HepG2 (cell line): ENCODE results near the gene MXRA8. TPM values are rescaled to one million over a fixed set of nuclear protein-coding genes. Genes with fewer than 3 reads are reported as not detected.

ENCODE experiments used
- BCL6 ChIP-seq: IDR thresholded peaks from 2 replicates; pipeline ENCODE4 v1.6.1; 2016; ENCODE audit warnings: missing genetic modification reagents, missing compliant biosample characterization
- DMAP1 ChIP-seq: IDR thresholded peaks from 2 replicates; pipeline ENCODE4 v1.6.1; 2016
- MTA1 ChIP-seq: sonication (generic); formaldehyde crosslinking; IDR thresholded peaks from 2 replicates; pipeline ENCODE4 v1.4.0; 2020; ENCODE audit warnings: missing genetic modification reagents, mild to moderate bottlenecking, borderline replicate concordance
- NFATC3 ChIP-seq: sonication (generic); formaldehyde crosslinking; IDR thresholded peaks from 2 replicates; pipeline ENCODE4 v1.5.1; 2020; ENCODE audit warnings: mild to moderate bottlenecking, missing genetic modification reagents
- NFE2 ChIP-seq: sonication (generic); formaldehyde crosslinking; IDR thresholded peaks from 2 replicates; pipeline ENCODE4 v1.4.0; 2020; ENCODE audit warnings: missing genetic modification reagents
- XBP1 ChIP-seq: sonication (generic); formaldehyde crosslinking; IDR thresholded peaks from 2 replicates; pipeline ENCODE4 v1.5.0; 2020; ENCODE audit warnings: missing genetic modification reagents
- ZFAT ChIP-seq: sonication (generic); formaldehyde crosslinking; conservative IDR thresholded peaks from 2 replicates; pipeline ENCODE4 v1.8.1; 2023; ENCODE audit warnings: missing genetic modification reagents, inconsistent platforms
- ZNF329 ChIP-seq: sonication (generic); formaldehyde crosslinking; IDR thresholded peaks from 2 replicates; pipeline ENCODE4 v1.9.0; 2021; ENCODE audit warnings: low read depth, mild to moderate bottlenecking, missing genetic modification reagents
- ZNF337 ChIP-seq: sonication (generic); formaldehyde crosslinking; IDR thresholded peaks from 2 replicates; pipeline ENCODE4 v1.5.1; 2020; ENCODE audit warnings: missing genetic modification reagents, low read depth, mild to moderate bottlenecking, borderline replicate concordance
- ZNF34 ChIP-seq: sonication (generic); formaldehyde crosslinking; IDR thresholded peaks from 2 replicates; pipeline ENCODE4 v1.4.0; 2020; ENCODE audit warnings: mild to moderate bottlenecking, missing genetic modification reagents, borderline replicate concordance
- ZNF496 ChIP-seq: sonication (generic); formaldehyde crosslinking; IDR thresholded peaks from 2 replicates; pipeline ENCODE4 v1.8.1; 2023; ENCODE audit warnings: mild to moderate bottlenecking, moderate library complexity, missing genetic modification reagents; ENCODE audit not compliant: insufficient replicate concordance
- ZNF619 ChIP-seq: sonication (generic); formaldehyde crosslinking; IDR thresholded peaks from 2 replicates; pipeline ENCODE4 v1.4.0; 2020; ENCODE audit warnings: mild to moderate bottlenecking, missing genetic modification reagents
- ZNF773 ChIP-seq: sonication (generic); formaldehyde crosslinking; IDR thresholded peaks from 2 replicates; pipeline ENCODE4 v1.4.0; 2020; ENCODE audit warnings: missing genetic modification reagents, borderline replicate concordance
- ZNF841 ChIP-seq: sonication (generic); formaldehyde crosslinking; IDR thresholded peaks from 2 replicates; pipeline ENCODE4 v1.8.1; 2023; ENCODE audit warnings: missing genetic modification reagents, borderline replicate concordance
- polyA plus RNA-seq, 8 experiments: library from polyadenylated mRNA; depleted of rRNA in 3 of 8; stranded (reverse) in 7 of 8; unstranded in 1 of 8; fragments of >200 nt; fragmentation: Illumina TruSeq in 4 of 8; extraction: Trizol in 4 of 8; gene quantifications; 2 replicates each; pipeline versions ENCODE4 v1.2.1 to v1.2.3, GENCODE V29; 2011 to 2016; ENCODE audit warnings: low read depth in 4 of 8, missing spikeins in 1 of 8, mixed read lengths in 1 of 8; ENCODE audit not compliant: insufficient read depth in 1 of 8
- total RNA-seq, 5 experiments: library from RNA; depleted of rRNA; stranded (reverse); fragments of >200 nt; fragmentation: Illumina TruSeq; extraction: Trizol; gene quantifications; 2 replicates each; pipeline ENCODE4 v1.2.3, GENCODE V29; 2016; ENCODE audit warnings: low read depth in 1 of 5
- TF ChIP-seq, protein P1 (sequence below): sonication (generic); formaldehyde crosslinking; IDR thresholded peaks from 2 replicates; pipeline ENCODE4 v1.5.0; 2020; ENCODE audit warnings: mild to moderate bottlenecking, missing genetic modification reagents
- TF ChIP-seq, protein P2 (sequence below): sonication (generic); formaldehyde crosslinking; IDR thresholded peaks from 2 replicates; pipeline ENCODE4 v1.5.0; 2020; ENCODE audit warnings: missing genetic modification reagents
- TF ChIP-seq, protein P3 (sequence below): sonication (generic); formaldehyde crosslinking; IDR thresholded peaks from 2 replicates; pipeline ENCODE4 v1.5.1; 2020; ENCODE audit warnings: mild to moderate bottlenecking, missing genetic modification reagents, borderline replicate concordance
- TF ChIP-seq, protein P4 (sequence below): sonication (generic); formaldehyde crosslinking; IDR thresholded peaks from 2 replicates; pipeline ENCODE4 v1.8.1; 2023; ENCODE audit warnings: missing genetic modification reagents, mild to moderate bottlenecking, borderline replicate concordance
- TF ChIP-seq, protein P5 (sequence below): sonication (generic); formaldehyde crosslinking; IDR thresholded peaks from 2 replicates; pipeline ENCODE4 v1.5.0; 2020; ENCODE audit warnings: missing genetic modification reagents

MXRA8 gene
- total and polyA plus RNA-seq, 2 of the 13 experiments (the other 11 are each of a cell fraction or from before 2014, with no cell fraction given) = 19.8 to 44.8 TPM

DNA sequence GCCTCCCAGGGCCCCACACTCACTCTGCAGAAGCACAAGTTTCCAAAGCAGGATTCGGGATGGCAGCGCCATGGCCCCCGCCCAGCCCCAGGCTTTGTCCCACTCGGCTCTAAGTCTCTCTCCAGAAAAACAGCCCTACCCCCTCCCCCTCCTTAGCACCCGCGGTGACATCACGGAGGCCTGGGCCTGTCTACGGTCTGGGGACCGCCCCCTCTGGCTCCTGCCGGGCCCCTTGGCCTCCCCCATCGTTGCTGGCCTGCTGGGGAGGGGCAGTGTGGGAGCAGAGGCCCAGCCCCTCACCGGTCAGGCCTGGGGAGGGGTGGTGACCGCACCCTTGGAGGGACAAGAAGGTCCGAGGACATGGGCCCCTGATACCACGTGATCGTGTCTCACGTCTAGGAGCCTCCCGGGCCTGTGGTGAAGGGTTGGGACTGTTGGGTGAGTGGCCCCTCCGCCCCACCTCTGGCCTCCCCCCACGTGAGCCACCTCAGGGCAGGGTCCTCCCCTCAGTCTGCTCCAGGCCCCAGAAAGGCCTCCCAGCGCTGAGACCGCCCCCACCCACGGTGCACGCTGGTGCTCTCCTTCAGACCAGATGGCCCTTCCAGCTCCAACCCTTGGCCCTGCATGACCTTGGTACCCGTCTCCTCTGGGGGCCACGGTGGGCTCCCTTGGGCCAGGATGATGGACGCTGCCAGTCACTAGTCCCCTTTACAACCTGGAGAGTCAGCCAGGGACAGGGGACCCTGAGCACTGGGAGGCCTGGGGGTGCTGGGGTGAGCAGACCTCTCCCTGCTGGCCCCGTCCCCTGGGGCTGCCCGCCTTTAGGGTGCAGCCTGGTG lies at the start of gene MXRA8 (continued):
- TF ChIP-seq ZNF337 (CRISPR knock-in tag) (0 out of 2 replicates have a peak, but pooled peaks have one; percentile 68), ZNF619 (CRISPR knock-in tag) (no peak), MTA1 (CRISPR knock-in tag) (0 out of 2 replicates have a peak, but pooled peaks have one; percentile 20), ZNF841 (CRISPR knock-in tag) (no peak), BCL6 (CRISPR knock-in tag) (no peak; the same call in 1 of the 2 replicates), ZNF34 (CRISPR knock-in tag) (no peak), NFATC3 (no peak), ZNF773 (CRISPR knock-in tag) (no peak), ZNF329 (CRISPR knock-in tag) (no peak), ZNF496 (CRISPR knock-in tag) (no peak), NFE2 (no peak), DMAP1 (CRISPR knock-in tag) (peak; percentile 68; the same call in 1 of the 2 replicates), ZFAT (CRISPR knock-in tag) (no peak), XBP1 (no peak)
- TF ChIP-seq, protein P1, sequence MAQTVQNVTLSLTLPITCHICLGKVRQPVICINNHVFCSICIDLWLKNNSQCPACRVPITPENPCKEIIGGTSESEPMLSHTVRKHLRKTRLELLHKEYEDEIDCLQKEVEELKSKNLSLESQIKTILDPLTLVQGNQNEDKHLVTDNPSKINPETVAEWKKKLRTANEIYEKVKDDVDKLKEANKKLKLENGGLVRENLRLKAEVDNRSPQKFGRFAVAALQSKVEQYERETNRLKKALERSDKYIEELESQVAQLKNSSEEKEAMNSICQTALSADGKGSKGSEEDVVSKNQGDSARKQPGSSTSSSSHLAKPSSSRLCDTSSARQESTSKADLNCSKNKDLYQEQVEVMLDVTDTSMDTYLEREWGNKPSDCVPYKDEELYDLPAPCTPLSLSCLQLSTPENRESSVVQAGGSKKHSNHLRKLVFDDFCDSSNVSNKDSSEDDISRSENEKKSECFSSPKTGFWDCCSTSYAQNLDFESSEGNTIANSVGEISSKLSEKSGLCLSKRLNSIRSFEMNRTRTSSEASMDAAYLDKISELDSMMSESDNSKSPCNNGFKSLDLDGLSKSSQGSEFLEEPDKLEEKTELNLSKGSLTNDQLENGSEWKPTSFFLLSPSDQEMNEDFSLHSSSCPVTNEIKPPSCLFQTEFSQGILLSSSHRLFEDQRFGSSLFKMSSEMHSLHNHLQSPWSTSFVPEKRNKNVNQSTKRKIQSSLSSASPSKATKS (CRISPR knock-in tag) = no peak
- TF ChIP-seq, protein P2, sequence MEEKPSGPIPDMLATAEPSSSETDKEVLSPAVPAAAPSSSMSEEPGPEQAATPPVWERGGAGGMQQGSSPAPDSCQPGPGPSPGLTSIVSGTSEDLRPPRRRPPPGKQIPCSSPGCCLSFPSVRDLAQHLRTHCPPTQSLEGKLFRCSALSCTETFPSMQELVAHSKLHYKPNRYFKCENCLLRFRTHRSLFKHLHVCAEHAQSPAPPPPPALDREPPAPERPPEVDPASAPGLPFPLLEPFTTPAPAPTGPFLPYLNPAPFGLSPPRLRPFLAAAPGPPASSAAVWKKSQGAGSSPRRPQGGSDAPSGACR (CRISPR knock-in tag) = 0 out of 2 replicates have a peak, but pooled peaks have one; percentile 34
- TF ChIP-seq, protein P3, sequence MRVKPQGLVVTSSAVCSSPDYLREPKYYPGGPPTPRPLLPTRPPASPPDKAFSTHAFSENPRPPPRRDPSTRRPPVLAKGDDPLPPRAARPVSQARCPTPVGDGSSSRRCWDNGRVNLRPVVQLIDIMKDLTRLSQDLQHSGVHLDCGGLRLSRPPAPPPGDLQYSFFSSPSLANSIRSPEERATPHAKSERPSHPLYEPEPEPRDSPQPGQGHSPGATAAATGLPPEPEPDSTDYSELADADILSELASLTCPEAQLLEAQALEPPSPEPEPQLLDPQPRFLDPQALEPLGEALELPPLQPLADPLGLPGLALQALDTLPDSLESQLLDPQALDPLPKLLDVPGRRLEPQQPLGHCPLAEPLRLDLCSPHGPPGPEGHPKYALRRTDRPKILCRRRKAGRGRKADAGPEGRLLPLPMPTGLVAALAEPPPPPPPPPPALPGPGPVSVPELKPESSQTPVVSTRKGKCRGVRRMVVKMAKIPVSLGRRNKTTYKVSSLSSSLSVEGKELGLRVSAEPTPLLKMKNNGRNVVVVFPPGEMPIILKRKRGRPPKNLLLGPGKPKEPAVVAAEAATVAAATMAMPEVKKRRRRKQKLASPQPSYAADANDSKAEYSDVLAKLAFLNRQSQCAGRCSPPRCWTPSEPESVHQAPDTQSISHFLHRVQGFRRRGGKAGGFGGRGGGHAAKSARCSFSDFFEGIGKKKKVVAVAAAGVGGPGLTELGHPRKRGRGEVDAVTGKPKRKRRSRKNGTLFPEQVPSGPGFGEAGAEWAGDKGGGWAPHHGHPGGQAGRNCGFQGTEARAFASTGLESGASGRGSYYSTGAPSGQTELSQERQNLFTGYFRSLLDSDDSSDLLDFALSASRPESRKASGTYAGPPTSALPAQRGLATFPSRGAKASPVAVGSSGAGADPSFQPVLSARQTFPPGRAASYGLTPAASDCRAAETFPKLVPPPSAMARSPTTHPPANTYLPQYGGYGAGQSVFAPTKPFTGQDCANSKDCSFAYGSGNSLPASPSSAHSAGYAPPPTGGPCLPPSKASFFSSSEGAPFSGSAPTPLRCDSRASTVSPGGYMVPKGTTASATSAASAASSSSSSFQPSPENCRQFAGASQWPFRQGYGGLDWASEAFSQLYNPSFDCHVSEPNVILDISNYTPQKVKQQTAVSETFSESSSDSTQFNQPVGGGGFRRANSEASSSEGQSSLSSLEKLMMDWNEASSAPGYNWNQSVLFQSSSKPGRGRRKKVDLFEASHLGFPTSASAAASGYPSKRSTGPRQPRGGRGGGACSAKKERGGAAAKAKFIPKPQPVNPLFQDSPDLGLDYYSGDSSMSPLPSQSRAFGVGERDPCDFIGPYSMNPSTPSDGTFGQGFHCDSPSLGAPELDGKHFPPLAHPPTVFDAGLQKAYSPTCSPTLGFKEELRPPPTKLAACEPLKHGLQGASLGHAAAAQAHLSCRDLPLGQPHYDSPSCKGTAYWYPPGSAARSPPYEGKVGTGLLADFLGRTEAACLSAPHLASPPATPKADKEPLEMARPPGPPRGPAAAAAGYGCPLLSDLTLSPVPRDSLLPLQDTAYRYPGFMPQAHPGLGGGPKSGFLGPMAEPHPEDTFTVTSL (CRISPR knock-in tag) = no peak
- TF ChIP-seq, protein P4, sequence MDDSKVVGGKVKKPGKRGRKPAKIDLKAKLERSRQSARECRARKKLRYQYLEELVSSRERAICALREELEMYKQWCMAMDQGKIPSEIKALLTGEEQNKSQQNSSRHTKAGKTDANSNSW (CRISPR knock-in tag) = no peak
- TF ChIP-seq, protein P5, sequence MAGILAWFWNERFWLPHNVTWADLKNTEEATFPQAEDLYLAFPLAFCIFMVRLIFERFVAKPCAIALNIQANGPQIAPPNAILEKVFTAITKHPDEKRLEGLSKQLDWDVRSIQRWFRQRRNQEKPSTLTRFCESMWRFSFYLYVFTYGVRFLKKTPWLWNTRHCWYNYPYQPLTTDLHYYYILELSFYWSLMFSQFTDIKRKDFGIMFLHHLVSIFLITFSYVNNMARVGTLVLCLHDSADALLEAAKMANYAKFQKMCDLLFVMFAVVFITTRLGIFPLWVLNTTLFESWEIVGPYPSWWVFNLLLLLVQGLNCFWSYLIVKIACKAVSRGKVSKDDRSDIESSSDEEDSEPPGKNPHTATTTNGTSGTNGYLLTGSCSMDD = no peak
